Mucosa of stomach (tissue), 1 donor: ENCODE results near the gene BAIAP2L1.

Experiments
- H3K27me3 ChIP-seq: one replicate; pipeline ENCODE4 v1.7.0; 2013; ENCODE audit warnings: mild to moderate bottlenecking, low read length; ENCODE audit not compliant: control insufficient read depth, insufficient read depth
- H3K36me3 ChIP-seq: one replicate; pipeline ENCODE4 v1.7.0; 2013; ENCODE audit warnings: low read length; ENCODE audit not compliant: control insufficient read depth, insufficient read depth
- H3K4me1 ChIP-seq: one replicate; pipeline ENCODE4 v1.7.0; 2013; ENCODE audit warnings: mild to moderate bottlenecking, low read length; ENCODE audit not compliant: control insufficient read depth, insufficient read depth
- H3K4me3 ChIP-seq: one replicate; pipeline ENCODE4 v1.7.0; 2013; ENCODE audit warnings: low read length
- H3K9ac ChIP-seq: one replicate; pipeline ENCODE4 v1.7.0; 2013; ENCODE audit warnings: mild to moderate bottlenecking, low read length, moderate library complexity
- H3K9me3 ChIP-seq: one replicate; pipeline ENCODE4 v1.7.0; 2013; ENCODE audit warnings: mild to moderate bottlenecking, low read length, moderate library complexity; ENCODE audit not compliant: control insufficient read depth
- donor health status: Pancreatic carcinoma.

Gene BAIAP2L1

DNA sequence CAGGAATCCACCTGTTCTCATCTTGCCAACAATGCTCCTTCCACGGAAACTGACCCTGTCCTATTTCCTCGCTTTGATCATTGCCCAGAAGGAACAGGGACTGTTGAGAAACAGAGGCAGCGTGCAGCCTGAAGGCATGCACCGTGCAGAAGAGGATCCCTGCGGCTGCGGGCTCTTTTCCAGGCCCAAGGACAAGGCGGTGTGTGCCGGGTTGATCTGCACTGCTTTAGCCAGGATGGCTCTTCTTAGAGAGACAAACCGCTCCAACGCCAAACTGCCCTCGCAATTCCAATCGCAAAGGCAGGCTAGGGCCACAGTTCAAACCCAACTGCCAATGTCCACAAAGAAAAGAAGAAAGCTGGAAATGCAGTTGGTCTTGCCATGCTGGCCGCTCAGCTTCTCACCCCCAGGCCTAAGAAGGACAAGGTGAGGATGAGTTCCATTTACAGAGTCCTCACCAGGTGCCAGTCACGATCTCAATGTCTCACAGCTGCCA is 92.9 kb downstream of the BAIAP2L1 start:
- Histone ChIP-seq H3K9ac (no peak overlapping the region), H3K27me3 (no peaks in the 10 kb centered on the region), H3K36me3 (peaks cover 28% of the 10 kb centered on the region)

DNA sequence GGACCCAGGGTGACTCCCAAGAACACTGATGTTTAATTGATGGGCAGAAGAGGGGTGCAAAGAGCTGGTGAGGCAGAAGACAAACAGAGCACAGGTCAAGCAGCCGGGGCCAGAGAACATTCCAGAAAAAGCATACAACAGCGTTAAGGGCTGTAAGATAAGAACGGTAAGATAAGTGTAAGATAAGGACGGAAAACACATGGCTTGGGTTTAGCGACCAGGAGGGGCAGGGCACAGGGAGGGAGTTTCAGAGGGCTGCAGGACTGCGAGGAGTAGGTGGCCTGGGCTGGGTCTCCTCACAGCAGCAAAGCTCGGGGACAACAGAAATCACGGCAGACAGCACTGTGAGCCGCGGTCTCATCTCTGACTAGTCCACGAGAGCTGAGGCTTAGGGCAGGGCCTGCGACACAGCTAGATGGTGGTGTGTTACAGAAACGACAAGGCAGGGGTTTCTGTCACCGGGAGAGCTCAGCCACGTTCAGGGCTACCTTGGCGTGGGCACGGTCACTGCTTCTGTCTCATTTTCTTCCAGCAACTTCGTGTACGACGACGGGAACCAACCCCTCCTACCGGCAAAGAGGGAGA is 94.8 kb downstream of the BAIAP2L1 start:
- Histone ChIP-seq H3K9ac (no peak overlapping the region), H3K36me3 (peaks cover 28% of the 10 kb centered on the region), H3K4me3 (no peak overlapping the region)

More for the DNA sequence above, 92.9 kb downstream of the BAIAP2L1 start:
- Histone ChIP-seq H3K4me1 (peaks cover 9% of the 10 kb centered on the region), H3K9me3 (no peaks in the 10 kb centered on the region), H3K4me3 (no peak overlapping the region)

DNA sequence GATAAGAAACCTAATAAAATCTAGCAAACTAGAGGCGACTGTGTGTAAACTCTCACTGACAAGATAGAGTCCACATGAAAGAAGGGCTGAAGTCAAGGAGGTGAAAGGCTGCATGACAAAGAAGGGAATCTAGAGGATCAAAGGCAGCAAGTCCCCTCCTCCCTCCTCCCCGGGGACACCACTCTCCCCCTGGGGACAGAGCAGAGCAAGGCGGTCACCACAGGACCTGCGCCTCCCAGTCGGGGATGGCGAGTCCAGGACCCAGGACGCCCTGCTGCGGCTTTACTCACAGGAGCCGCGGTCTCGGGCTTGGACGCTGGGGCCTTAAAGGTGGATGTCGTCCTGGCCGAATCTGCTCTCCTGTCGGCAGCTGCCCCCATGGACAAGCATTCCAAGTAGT is 97.0 kb downstream of the BAIAP2L1 start:
- no peak overlapping the region for H3K9ac ChIP-seq
- H3K4me1 ChIP-seq = peaks cover 9% of the 10 kb centered on the region
- H3K9me3 ChIP-seq = no peaks in the 10 kb centered on the region
- peaks cover 33% of the 10 kb centered on the region for H3K36me3 ChIP-seq
- H3K27me3 ChIP-seq = no peaks in the 10 kb centered on the region
- H3K4me3 ChIP-seq = no peak overlapping the region

More for the DNA sequence above, 94.8 kb downstream of the BAIAP2L1 start:
- Histone ChIP-seq H3K9me3 (no peaks in the 10 kb centered on the region), H3K4me1 (peaks cover 9% of the 10 kb centered on the region), H3K27me3 (no peaks in the 10 kb centered on the region)

DNA sequence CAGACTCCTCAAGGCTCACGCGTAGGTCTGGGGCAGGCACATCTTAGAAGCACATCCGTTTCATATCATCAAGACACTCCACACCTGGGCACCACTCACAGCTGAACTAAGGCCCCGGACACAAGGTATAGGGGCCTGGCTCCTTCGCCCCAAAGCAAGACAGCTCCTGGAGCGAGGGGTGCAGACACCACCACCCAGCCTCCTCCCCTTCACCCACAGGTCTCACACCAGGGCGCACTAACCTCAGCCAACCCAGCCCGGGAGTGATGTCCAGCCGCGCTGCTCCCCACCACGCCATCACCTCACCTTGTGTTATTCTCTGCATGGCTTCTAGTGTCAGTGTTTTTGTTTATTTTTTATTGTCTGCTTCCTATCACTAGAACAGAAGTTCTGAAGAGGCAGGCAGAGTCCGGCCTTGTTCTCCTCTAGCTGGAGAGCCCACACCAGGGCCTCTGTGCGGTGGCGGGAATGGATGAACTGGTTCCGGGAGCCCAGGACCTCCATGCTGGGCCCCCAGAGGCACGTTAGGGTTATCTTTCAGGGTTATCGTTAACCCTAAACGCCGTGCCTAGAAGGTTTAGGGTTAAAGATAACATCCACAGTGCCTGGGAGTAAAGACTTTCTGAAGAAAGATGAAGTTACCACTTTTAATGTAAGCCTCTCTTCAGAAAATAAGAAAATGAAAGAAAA is 97.6 kb downstream of the BAIAP2L1 start:
- no peaks in the 10 kb centered on the region for H3K9me3 ChIP-seq
- no peak overlapping the region for H3K9ac ChIP-seq
- no peaks in the 10 kb centered on the region for H3K27me3 ChIP-seq
- no peak overlapping the region for H3K4me3 ChIP-seq
- peaks cover 9% of the 10 kb centered on the region for H3K4me1 ChIP-seq
- H3K36me3 ChIP-seq = peaks cover 33% of the 10 kb centered on the region

DNA sequence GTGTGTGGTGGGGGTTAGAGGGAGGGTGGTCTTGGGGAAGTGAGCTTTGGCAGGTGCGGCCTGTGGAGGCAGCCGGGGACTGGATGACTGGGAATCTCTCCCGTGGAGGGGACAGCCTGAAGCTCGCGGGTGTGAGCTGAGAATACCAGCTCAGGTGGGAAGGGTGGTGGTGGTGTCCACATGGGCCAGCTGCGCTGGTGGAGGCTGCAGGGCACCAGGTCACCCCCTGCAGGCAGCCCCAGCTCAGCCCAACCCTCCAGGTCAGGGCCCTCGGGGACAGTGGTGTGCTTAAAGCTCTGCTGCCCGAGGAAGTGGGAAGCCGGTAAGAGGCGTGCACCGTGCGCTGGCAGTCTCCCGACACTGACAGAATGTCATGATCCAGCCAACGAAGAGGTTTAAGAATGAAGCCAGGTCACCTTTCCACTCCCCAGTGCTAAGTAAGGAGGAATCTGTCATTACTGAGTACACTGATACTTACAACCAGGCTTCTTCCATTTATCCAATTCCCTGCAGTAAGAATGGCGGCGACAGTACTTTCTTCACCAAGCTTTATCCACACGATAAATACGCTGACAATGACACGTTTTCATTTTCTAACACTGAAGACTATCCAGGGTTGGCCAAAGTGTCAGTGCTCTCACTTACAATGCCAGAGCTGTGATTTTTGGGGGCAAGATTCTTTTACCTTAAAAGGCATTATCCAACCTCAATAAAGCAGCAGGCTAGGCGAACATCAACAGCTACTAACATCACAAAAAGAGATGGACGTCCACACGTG is 99.0 kb downstream of the BAIAP2L1 start:
- no peak overlapping the region for H3K4me3 ChIP-seq
- no peaks in the 10 kb centered on the region for H3K9me3 ChIP-seq
- H3K36me3 ChIP-seq = peaks cover 25% of the 10 kb centered on the region
- H3K27me3 ChIP-seq = no peaks in the 10 kb centered on the region
- no peak overlapping the region for H3K9ac ChIP-seq
- peaks cover 9% of the 10 kb centered on the region for H3K4me1 ChIP-seq

DNA sequence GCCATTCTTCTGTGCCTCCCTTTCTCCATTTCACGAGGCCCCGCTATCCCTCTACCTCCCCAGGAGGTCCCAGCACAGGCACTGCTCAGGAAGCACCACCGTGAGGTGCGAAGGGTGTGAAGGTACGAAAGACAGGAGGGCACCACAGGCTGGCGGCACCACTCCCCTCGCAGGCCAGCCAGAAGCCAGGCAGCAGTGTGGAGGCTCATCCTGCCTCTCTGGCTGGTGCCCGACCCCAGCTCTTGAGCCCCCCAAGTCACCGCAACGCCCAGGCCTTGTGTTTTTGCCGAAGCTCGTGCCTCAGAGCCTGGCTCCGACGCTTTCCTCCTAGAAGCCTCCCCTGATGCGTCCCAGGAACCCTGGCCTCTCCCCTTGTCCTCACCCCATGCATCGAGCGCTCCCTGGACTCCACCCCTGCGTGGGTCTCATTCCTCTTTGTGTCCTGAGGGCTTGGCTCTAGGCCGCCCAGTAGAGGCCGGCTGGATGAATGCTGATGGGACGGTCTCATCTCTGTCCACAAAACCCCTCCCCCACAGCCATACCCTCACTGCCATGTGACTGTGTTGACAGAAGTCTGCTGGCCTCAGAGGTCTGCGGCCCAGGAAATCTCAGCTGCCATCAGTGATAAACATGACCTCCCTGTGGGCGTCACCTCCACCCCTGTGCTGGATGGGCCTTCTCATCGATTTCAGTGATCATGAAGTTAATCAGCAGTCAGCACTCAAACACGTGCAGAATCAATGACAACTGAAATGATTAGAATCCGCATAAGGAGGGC is 100.1 kb downstream of the BAIAP2L1 start:
- H3K4me1 ChIP-seq = peaks cover 6% of the 10 kb centered on the region
- no peak overlapping the region for H3K4me3 ChIP-seq
- no peak overlapping the region for H3K9ac ChIP-seq
- H3K27me3 ChIP-seq = no peaks in the 10 kb centered on the region
- no peaks in the 10 kb centered on the region for H3K9me3 ChIP-seq
- H3K36me3 ChIP-seq = peaks cover 22% of the 10 kb centered on the region

DNA sequence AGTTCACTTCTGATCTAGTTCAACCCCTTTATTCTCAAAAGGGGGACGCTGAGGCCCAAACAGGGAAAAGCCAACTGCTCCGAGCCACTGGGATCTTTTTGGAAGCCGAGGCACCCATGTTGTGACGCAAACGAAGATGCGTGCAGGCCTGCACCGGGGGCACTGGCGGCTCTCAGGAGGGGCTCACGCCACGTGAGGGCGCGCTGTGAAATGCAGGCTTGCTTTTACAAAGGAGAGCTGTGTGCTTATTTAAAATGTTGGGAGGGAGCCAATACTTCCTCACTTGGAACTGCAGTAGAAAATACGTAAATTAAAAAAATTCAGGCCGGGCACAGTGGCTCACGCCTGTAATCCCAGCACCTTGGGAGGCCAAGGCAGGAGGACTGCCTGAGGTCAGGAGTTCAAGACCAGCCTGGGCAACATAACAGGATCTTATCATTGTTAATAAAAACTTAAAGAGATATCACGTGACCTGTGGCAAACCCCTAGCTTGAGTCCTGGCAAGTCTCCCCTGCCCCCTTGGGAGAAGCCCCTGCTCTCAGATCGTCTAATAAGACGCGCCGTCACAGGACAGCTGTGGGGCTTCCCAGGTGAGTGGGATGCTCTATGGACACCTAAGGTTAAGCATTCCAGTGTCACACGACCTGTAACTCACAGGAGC is 103.1 kb downstream of the BAIAP2L1 start:
- H3K36me3 ChIP-seq = peaks cover 30% of the 10 kb centered on the region
- no peak overlapping the region for H3K4me3 ChIP-seq
- H3K9me3 ChIP-seq = no peaks in the 10 kb centered on the region
- H3K9ac ChIP-seq = no peak overlapping the region
- peaks cover 18% of the 10 kb centered on the region for H3K4me1 ChIP-seq
- H3K27me3 ChIP-seq = no peaks in the 10 kb centered on the region

DNA sequence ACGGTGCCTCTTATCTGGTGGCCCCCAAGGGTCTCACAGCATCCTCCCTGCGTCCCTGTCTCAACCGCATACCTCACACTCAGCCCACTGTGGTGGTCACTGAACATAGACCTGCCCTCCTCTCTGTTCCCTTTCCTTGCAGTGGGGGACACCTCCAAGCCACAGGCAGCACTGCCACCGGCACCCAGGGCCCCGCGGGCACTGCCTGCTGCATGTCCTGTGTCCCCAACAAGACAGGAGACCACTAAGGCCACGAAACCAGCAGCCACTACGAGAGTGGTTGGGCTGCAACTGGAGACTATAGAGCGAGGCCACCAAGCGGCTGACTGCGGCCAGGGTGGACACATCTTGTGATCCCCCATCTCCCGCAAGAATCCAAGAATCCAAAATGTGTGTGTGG is 104.1 kb downstream of the BAIAP2L1 start:
- Histone ChIP-seq H3K9me3 (no peaks in the 10 kb centered on the region), H3K4me1 (peaks cover 21% of the 10 kb centered on the region), H3K27me3 (no peaks in the 10 kb centered on the region), H3K9ac (no peak overlapping the region), H3K4me3 (no peak overlapping the region), H3K36me3 (peaks cover 38% of the 10 kb centered on the region)

DNA sequence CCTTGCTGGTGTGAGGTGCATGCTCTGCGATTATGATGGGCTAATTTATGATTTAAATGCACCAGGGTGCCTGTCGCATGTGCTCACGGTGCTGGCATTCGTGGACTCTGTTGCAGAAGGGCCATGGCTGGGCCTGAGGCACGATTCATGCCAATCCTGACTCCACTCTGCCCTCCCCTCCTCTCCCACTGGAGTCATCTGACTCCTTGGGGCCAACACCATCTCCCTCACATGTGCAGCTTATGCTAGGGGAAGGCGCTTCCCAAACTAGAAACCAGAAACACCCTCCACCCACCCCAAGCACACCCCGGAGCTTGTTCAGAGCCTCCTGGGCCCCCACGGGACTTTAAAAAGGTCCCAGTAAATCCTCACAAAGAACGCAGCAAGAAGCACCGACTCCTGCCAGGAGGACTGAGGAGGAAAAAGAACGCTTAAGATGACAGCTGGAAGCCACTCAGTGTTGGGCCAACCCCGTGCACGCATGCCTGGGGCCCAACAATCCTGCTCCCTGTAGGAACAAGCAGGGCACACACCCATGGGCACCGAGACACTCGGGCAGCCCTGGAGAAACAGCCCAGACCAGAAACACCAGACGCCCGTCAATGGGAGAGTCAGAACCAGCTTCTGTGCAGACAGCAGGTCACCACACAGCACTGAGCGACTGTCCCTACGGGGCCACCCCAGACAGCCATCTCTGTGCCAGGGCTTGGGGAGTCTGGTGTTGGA is 105.3 kb downstream of the BAIAP2L1 start:
- Histone ChIP-seq H3K36me3 (peaks cover 42% of the 10 kb centered on the region), H3K9me3 (no peaks in the 10 kb centered on the region), H3K27me3 (no peaks in the 10 kb centered on the region), H3K4me3 (no peak overlapping the region), H3K4me1 (peaks cover 33% of the 10 kb centered on the region), H3K9ac (no peak overlapping the region)

DNA sequence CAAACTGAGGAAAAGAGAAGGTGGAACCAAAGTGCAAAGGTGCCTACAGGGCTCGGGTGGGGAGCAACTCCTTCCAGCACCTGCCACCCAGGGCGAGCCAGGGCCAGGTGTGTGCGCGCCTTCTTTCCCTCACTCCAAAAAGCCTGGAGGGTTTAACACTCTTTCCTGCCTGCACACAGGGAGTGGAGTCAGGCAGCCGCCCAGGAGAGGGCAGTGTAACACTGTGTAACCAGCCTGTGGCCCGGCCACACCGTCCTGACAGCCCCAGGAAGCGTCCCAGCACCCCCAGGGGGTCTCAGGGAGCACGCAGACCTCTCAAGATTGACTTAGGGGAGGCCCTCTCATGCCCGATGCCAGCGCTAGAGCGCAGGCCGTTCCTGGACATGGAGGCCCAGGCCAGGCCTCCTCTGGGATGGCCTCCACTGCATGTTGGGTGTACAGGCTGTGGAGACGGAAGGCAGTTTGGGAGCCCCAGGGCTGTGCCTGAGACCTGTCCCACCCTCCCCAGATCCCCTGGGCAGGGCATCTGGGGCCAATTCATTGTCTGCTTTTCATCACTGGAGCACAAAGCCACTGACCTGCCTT is 106.0 kb downstream of the BAIAP2L1 start:
- Histone ChIP-seq H3K4me1 (peaks cover 34% of the 10 kb centered on the region), H3K36me3 (peaks cover 37% of the 10 kb centered on the region), H3K4me3 (no peak overlapping the region), H3K27me3 (no peaks in the 10 kb centered on the region), H3K9ac (no peak overlapping the region), H3K9me3 (no peaks in the 10 kb centered on the region)
